OCI-M2 (cell line): ENCODE data around the gene UBE2A.

Source experiments
- DNase-seq: peaks from one replicate; lab custom pipeline; 2025; ENCODE audit not compliant: unreplicated experiment; lab: John Stamatoyannopoulos, UW

The UBE2A gene

DNA sequence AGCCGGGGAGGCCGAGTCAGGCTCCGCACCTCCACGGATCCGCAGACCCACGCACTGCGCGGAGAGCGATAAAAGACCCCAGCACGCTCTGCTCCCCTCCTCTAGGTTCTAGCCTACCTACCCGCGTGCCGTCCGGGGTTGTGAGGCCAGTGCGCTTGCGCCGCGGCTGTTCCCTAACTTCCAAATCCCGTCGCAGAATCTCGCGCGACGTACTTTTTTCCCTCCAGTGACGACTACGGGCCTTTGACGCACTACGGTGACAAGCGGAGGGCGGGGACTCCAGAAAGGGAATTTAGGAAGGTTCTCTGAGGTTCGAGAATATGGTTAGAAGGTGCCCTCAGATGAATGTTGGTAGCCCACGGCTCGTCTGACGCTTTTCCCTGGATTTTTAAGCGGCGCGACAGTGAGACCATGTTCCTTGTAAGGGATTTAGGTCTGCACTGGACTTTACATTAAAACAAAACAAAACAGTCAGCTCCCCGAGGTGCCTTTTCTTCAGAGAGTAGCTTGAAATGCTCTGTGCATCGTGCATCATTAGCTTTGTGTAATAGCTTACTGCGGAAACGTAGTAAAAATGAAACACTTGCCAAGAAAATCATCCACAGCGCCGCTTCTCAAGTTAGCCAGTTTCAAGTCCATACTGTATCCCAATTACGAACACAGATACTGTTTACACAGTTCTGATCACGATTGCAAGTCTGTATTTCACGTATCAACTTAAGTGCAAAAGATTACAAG is 32.1 kb downstream of the UBE2A start, which contains the start of gene NKRF:
NKRF (minus strand) TSS at position 145 of the 738 bp plus-strand sequence.
- DNase-seq: peak; percentile 9

DNA sequence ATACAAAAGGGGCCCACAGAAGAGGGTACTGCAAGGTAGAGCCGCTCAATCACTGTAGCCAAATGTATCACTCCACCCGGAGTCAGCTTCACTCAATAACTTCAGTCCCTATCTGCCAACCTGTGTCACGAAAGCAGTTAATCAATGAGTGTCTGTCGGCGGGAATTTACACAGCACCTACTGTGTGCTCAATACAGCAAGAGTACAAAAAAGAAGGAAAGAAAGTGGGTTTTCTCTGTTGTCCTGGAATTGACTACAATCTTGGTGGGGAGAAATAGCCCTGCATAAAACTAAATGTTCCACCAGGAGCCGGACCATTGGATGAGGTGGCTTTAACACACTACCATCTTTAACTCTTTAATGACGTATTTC is 32.6 kb downstream of the UBE2A start:
- DNase-seq: no peak

- no peak for DNase-seq
These were observed 40.4 kb downstream of the UBE2A start for GRCh38 chrX:119614776-119615175.

DNA sequence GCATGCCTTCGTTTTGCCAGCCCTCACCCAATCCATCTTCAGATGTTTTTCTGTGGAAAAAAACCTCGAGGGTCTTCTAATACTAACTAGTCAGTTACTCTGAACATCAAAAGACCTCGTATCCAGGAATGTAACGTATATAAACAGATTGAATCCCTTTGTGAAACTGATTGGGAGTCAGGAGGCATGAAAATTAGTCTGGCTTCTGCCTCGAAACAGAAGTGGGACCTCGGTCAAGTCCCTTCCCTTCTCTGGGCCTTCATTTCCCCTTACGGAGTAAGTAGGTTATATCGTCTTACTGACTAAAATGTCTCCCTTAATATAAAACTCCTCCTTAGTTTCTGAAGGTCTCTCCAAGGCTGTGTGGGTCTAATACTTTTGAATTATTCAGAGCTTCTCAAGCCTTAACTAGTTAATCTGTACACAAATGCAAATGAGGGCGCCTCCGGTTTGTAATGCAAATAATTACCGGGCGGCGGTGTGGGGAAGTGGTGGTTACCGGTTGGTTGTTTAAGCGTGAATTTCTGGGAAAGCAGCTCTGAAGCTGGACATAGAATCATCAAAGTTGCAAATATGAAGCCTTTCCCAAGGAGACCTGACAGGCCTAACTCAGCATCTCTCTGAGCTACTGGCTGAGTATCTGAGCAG is 43.3 kb downstream of the UBE2A start:
- no peak for DNase-seq

DNA sequence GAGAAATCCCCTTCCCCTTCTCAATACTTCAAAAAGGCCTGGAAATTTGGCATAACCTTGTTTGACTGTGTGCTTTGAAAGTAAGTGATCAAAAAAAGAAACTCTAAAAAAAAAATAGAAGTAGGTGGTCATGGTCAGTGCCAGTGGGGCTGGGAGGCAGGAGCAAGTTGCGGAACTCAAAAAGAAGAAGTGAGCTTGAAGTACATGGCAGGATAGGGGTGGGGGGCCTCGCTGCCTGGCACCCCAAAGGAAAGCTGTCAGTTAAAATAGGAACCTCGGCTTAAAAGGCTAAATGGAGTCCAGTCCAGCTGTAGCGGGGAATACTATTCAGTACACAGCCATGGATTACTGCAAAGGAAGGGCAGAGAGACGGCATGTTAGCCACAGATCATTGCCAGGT is 44.1 kb downstream of the UBE2A start:
- DNase-seq: no peak

DNA sequence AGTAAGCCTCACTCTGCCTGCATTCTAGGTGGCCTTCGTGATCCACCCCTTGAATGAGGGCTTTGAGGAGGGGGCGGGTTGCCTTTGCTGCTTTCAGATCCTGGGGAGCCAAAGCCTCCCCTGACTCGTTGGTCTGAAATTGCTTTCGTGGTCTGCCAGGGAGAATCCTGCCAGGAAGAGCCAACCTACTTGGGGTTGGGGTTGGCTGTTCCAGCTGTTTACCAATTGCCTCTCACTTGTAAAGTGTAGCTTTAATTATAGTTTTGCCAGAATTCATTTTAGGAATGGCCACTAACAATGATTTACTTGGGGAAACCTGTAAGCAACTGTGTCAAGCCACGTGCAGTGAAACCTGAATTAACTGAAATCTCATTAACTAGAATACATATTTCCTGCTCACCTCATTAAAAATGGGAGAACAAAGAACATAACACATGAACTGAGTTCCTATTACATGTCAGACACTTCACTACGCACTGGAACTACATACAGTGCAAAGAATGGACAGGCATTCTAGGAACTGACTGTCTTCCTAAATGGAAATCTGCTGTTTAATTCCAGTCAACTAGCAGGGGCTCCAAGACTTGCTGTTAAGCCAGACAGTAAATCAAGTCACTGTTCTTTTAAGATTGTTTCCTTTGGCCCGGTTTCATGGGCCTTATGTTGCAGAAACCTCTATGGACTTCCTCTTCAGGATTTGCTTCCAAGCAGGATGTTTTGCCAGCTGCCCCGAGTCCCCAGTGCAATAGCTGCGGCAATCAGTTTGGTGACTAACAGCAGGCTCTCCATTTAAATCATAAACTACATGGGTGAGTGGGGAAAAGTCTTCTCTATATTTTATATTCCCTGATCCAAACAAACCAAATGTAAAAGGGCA is 48.2 kb downstream of the UBE2A start:
- DNase-seq: no peak

DNA sequence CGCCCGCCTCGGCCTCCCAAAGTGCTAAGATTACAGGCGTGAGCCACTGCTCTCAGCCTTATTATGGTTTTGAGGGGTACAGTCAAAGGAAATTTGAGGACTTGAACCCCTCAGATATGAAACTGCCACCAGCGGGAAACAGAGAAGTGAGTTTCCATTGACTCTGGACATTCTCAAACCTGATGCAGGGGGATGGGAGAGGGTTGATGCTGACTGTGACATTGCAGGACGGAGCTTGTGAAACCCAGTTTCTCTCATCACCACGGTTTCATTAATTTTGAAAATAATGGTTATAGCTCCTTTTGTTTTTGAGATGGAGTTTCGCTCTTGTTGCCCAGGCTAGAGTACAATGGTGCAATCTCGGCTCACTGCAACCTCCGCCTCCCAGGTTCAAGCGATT is 50.1 kb downstream of the UBE2A start:
- no peak for DNase-seq

DNA sequence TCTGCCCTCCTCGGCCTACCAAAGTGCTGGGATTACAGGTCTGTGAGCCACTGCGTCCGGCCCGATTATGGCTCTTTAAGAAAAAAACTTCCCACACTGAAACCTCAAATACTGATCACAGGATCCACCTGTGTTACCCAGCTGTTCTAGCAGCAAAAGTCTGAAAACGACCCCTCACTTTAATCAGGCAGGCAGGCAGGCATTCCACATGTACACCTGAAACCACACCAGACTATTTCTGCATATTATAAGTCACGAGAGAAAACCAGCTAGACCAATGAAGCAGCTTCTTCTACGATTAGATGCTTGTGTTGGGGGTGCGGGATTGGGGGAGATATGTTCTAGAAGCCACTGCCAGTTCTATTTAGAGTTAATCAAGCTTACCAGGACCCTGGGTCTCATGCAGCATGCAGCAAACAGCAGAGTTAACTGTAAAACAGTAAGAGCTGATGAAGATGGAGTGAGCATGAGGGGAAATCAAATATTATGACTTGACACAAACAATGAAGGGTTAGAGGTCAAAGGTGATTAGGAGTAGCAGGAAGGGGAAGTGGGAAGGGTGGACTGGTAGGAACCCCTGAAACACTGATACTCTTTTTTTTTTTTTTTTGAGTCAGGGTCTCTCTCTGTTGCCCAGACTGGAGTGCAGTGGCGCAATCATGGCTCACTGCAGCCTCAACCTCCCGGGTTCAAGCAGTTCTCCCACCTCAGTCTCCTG is 50.7 kb downstream of the UBE2A start:
- DNase-seq: no peak

DNA sequence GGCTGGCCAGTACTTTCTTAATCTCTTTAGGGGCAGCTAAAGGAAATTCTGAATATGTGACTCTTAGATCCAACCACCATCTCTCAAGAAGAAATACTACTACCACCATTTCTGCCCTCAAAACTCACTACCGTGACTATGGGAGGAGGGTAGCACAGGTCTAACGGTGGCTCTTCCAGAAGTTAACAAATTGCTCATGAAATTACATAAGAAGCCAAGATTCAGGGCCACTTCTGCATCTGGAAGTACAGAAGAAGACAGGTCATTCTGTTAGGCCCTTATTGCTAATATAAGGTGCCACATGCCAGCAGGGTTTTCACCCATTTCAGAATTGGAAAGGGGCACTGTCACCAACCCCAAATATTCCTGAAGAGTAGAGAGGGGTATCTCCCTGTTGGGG is 51.5 kb downstream of the UBE2A start:
- no peak for DNase-seq
